NCI-H2107 (cell line): ENCODE data around the gene CCDC141.

Experiments used
- DNase-seq: peaks from one replicate; lab custom pipeline; 2025; lab: John Stamatoyannopoulos, UW

CCDC141 gene

DNA sequence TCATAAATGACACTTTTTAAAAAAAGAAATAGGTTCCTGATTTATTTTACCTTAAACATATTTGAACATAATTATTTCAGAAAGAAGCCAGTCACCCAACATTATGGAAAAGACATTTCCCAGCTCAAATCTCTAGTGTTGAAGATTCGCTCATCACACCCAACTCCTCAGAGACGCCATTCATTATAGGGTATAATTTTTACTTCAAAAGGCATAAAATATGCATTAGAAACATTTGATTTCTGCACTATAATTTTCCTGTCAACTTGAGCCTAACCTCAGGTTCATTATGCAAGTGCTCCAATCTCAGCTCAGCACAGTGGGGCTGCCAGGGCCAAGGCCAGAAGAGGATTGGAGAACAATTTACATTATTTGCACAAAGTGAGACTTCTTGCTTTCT, 183.9 kb downstream of the CCDC141 start:
- no peak for DNase-seq

GRCh38 chr2:178865146-178865936, 184.6 kb downstream of the CCDC141 start:
- DNase-seq: no peak

DNA sequence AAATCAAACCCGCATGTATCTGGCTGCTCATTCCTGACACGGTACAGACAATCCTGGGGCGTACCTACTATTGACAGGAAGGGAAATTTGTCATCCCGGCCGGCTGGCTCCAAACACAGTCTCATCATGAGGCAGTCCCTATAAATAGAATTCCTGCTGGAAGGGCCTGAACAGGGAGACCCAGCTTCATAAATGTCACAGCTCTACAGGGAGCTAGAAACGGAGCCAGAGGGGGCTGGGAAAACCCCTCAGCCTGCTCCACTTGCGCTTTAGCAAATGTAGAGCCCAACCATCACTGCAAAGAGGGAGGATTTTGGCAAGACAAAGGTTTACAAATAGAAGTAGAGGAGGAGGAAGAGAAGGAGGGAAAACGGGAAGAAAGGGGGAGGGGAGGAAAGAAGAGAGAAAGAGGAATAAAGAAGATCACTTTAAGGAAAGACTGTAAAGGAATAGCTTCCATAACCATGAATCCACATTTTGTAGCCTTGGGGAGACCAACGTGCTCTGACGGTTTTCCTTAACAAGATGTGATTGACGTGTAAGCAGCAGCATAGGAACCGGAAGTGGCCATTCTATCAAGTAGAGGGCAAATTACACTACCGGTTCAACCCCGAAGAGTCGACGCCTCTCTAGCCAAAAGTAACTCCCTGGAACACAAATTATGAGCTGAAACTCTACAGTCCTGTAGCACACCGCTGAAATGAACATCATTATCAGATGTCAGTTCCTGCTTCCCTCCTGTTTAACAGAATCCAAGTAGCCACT, 185.9 kb downstream of the CCDC141 start:
- DNase-seq: no peak

GRCh38 chr2:178863130-178863855, 186.6 kb downstream of the CCDC141 start:
- no peak for DNase-seq

DNA sequence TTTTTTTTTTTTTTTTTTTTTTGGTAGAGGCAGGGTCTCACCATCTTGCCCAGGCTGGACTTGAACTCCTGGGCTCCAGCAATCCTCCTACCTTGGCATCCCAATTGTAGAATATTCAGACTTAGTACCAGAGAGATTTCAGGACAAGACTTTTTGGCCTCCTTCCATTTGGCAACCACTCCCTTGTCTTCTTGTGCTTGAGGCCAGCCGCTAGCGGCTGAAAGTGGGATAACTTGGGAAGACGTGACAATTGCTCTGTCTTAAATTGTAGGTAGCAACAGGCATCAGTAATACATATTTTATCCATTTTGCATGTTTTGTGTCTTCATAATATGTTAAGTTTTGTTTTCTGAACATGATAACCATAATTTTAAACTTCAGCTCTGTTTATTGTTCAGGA, 189.4 kb downstream of the CCDC141 start:
- DNase-seq: no peak

DNA sequence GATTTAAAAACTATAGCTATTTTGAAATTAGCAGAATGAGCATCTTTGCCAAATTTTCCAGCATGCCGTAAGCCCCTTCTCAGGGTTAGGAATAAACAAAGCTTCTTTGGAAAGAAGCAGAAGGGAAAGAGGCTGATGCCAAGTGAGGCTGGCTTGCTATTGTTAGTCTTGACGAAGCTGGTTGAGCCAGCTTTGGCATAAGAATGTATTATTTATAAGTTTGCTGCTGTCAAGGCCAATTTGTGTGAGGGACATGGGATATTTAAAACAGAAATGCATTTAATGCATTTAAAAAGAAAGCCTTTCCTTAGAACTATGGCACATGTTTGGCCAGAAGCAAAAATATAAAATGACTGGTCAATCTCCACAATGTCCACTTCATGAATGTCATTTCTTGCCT, 190.2 kb downstream of the CCDC141 start:
- no peak for DNase-seq

DNA sequence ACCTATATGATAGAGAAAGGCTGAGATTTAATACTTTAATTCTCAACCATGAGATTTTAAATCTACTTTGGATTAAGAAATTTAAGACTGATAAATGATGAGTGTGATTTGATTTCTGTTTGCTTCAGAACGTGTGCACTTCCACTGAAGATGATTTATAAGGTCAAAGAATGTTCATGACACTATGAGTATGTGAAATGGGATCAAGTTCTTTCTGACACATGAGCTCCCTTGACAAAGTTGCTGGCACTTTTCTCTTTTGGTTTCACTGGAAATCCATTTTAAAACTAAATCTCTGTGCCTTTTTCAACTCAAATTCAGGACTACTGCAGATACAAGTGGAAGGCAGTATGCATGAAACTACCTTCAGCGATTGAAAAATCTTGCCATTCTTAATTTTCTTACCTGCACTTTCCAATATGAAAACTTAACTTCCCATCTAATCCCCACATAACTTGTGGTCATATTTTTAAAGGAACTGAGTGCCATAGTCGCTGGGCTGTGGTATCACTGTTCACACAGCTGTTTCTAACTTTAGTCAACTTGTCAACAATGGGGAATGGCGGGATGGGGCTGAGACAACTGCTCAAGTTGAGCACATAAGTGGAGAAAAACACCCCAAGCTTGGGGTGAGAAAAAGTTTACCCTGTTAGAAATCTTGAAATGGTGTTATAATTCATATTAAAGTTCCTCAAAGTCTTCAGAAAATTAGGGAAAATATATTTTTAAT, 190.9 kb downstream of the CCDC141 start:
- no peak for DNase-seq

GRCh38 chr2:178855151-178855550, 194.8 kb downstream of the CCDC141 start:
- no peak for DNase-seq

- no peak for DNase-seq
Measured at GRCh38 chr2:178848335-178848734, 201.6 kb downstream of the CCDC141 start.

DNA sequence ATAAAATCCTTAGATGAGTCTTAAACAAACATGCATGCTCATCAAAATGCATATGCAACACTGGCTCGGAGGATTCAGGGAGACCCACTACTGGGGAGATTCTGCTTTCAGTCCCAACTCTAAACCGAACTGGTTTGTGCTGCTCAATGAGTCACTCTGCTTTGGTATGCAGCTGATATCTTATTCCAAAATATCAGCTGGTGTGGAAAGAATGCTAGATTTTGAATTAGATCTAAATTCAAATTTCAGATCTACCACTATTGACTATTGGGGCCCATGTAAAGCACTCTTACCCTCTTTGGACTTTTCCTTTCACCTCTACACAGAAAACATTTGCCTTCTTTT, 203.5 kb downstream of the CCDC141 start:
- DNase-seq: no peak

DNA sequence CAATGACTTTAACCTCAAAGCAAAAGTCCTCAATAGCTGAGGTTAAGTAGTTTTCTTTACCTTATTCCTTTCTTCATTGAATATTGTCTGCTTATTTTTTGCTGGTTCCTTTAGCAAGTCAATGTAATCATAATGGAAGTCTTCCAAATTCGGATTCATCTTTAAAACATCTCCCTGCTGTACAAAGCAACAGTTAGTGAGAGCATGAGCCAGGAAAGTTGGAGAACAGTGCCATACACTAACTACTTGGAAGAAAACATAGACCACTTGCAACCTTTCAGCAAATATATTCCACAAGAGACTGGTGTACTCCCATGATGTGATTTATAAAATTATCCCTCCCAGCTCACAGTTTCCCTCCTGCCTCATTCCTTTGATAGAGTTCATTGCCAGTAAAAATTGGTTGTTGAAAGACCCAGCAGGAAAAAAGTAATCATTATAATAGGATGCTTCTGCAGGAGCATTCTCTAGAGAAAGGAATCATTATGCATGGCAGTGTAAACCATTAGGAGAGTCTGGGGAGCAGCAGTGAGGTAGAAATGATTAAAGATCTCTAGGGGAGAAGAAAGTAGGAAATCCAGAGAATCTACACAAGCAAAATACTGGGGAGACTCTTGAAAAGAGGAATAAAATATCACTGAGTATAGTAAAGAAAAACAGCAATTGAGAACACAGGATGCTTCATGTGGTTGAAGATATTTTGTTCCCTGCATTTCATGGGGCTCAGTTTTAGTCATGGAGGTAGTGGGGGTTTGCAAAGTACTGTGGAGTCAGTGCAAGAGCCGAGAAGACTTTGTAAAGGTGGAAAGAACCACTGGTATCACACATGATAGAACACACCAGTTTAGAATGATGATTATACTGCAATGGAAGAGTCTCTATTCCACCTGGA, 204.1 kb downstream of the CCDC141 start:
- DNase-seq: no peak

DNA sequence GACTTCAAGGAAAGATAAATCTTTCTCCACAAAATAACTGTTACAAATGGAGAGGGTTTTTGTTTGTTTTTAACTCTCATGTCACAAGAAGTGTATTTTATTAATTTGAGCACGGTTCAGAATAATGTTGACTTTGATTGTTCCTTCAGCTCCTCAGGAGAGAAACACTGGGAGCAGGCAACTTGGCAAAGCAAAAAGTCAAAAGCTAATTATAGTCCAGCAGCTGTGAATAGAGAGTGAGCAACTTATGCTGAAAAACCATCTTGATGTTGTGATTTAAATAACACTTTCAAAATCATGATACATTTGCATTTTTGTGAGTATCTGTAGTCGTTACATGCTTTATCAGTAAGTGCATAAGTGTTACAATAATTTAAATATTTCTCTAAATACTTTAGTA, 205.2 kb downstream of the CCDC141 start:
- no peak for DNase-seq

GRCh38 chr2:178844269-178844668, 205.7 kb downstream of the CCDC141 start:
- DNase-seq: no peak

GRCh38 chr2:178843697-178844096, 206.2 kb downstream of the CCDC141 start:
- no peak for DNase-seq

- DNase-seq: no peak
Measured at GRCh38 chr2:178836807-178837206, 213.1 kb downstream of the CCDC141 start.

DNA sequence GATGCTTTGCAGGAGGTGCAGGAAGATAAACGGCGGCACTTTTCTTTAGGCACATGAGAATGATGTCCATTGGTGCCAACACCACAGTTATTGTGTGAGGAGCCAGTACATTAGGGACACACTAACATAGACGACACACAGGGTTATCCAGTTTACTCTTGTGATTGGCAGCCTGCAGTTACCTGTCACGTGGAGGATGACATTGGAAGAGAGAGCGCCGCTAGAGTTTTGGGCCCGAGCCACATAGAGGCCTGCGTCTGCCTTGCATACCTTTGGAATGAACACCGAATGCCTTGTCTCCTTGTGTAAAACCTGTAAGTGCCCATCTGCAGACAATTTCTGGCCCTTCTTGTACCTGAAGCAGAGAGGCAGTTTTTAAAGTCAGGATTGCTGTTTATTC, 215.9 kb downstream of the CCDC141 start:
- no peak for DNase-seq

- DNase-seq: no peak
Measured at GRCh38 chr2:178833382-178833781, 216.6 kb downstream of the CCDC141 start.

- DNase-seq: no peak
Measured at GRCh38 chr2:178830451-178830850, 219.5 kb downstream of the CCDC141 start.

DNA sequence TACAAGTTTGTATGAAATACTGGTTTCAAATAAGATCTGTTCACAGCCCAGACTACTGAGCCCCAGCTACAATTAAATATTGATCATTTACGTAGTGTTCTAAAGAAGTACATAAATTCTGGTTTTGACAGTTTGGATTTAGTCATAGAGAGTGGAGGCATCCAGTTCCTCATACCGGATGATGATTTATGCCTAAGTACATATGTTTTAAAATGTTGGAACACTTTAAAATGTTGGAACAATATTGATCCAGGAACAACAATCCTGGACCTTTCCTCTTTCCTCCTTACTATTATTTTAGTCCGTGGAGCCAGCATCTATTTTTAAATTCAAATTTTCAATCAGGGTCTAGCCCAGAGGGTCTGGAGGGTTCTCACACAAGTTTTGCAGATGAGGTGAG, 220.0 kb downstream of the CCDC141 start:
- no peak for DNase-seq

DNA sequence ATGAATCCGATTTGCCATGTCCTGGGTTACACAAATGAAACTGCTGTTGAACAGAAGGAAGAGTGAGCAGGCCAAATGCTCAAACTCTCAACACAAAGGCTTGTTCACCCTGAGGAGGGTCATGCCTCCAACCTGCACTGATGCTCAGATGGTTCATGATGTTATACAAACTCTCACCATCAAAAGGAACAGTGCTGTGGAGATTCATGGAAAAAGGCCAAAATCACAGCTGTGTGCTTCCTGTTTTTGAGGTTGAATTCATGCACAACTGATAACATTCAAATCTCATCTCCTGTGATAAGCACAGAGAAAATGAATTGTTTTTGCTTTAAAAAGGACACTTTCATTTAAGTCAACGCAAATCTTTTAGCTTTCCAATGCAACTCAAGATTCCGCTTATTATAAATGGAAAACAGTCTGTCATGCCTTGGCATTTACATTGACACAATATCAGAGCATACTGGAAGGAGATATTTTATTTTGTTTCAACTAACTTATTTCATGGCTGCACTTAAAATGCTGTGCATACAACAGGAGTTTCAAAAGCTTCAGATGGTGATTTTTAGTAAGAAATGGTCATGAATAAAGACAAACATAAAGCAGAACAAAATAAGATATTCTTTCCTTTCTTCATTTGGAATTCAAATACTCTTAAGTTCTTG, 220.5 kb downstream of the CCDC141 start:
- no peak for DNase-seq

- DNase-seq: no peak
Measured at GRCh38 chr2:178828486-178828881, 221.5 kb downstream of the CCDC141 start.
